GM18909 (cell line): ENCODE data around the gene C5orf47.

ENCODE experiments used
- ATAC-seq: cut with Tn5 transposase; IDR thresholded peaks from one replicate; pipeline ENCODE4 v1.9.1; 2021; ENCODE audit warnings: mild to moderate bottlenecking; ENCODE audit not compliant: unreplicated experiment, poor library complexity

The C5orf47 gene

GRCh38 chr5:174022384-174023095, 33.6 kb downstream of the C5orf47 start:
- ATAC-seq: no peak

- no peak for ATAC-seq
Measured at GRCh38 chr5:174030286-174030685, 41.3 kb downstream of the C5orf47 start.

- no peak for ATAC-seq
Measured at GRCh38 chr5:174044466-174045254, 55.7 kb downstream of the C5orf47 start.

- ATAC-seq: peak; percentile 80
Measured at GRCh38 chr5:174045470-174046025, 56.6 kb downstream of the C5orf47 start, which contains the start of gene NSG2. Gene NSG2, plus strand, starts transcription at chr5:174045706. Its CDS starts 1,050 bp downstream, at chr5:174046756.

- ATAC-seq: no peak
Measured at GRCh38 chr5:174046558-174046957, 57.6 kb downstream of the C5orf47 start.

- ATAC-seq: no peak
Measured at GRCh38 chr5:174047472-174048099, 58.6 kb downstream of the C5orf47 start.

- no peak for ATAC-seq
Measured at GRCh38 chr5:174052636-174053035, 63.7 kb downstream of the C5orf47 start.

GRCh38 chr5:174053905-174054304, 64.9 kb downstream of the C5orf47 start:
- ATAC-seq: no peak
